OCI-LY3 (cell line): ENCODE measurements around the gene COPA.

Experiments
- H2AFZ ChIP-seq: fragments of 200-600, 300-600 bp; shearing (Covaris generic); 2 replicates; pipeline ENCODE4 v1.6.0; 2014; ENCODE audit warnings: antibody characterized with exemption, low read depth, low read length
- H3K27ac ChIP-seq: fragments of 200-600, 300-600 bp; sonication (generic); 2 replicates; pipeline ENCODE4 v1.5.1; 2014; ENCODE audit warnings: mild to moderate bottlenecking, low read length, moderate library complexity, mixed read lengths
- H3K27me3 ChIP-seq: fragments of 200-600, 300-600 bp; sonication (generic); 2 replicates; pipeline ENCODE4 v1.6.1; 2014; ENCODE audit warnings: low read depth, low read length, mixed read lengths
- H3K36me3 ChIP-seq: fragments of 200-600, 300-600 bp; sonication (generic); replicated peaks from 2 replicates; pipeline ENCODE3; 2014; ENCODE audit warnings: low read depth, low read length, mixed read lengths
- H3K4me1 ChIP-seq: fragments of 300-600, 200-600 bp; sonication (generic); 2 replicates; pipeline ENCODE4 v1.6.1; 2014; ENCODE audit warnings: low read length, mixed read lengths
- H3K4me2 ChIP-seq: fragments of 200-600, 300-600 bp; sonication (generic); 2 replicates; pipeline ENCODE4 v1.6.1; 2014; ENCODE audit warnings: low read length, mixed read lengths
- H3K4me3 ChIP-seq: fragments of 300-600, 200-600 bp; sonication (generic); 2 replicates; pipeline ENCODE4 v1.5.1; 2014; ENCODE audit warnings: antibody characterized with exemption, mild to moderate bottlenecking, low read length, moderate library complexity
- H3K79me2 ChIP-seq: fragments of 300-600, 200-600 bp; shearing (Covaris generic); 2 replicates; pipeline ENCODE4 v1.6.1; 2014; ENCODE audit warnings: mild to moderate bottlenecking, low read length, mixed read lengths
- H3K9ac ChIP-seq: fragments of 300-600, 200-600 bp; shearing (Covaris generic); 2 replicates; pipeline ENCODE4 v1.6.0; 2014; ENCODE audit warnings: mild to moderate bottlenecking, low read length, moderate library complexity
- H3K9me3 ChIP-seq: fragments of 200-600, 300-600 bp; shearing (Covaris generic); 2 replicates; pipeline ENCODE4 v1.6.1; 2014; ENCODE audit warnings: low read length, mixed read lengths; ENCODE audit not compliant: insufficient read depth
- H4K20me1 ChIP-seq: fragments of 200-600, 300-600 bp; sonication (generic); 2 replicates; pipeline ENCODE4 v1.6.1; 2016; ENCODE audit warnings: low read length, mixed read lengths; ENCODE audit not compliant: insufficient read depth
- CTCF ChIP-seq: fragments of 200-600, 300-600 bp; sonication (generic); IDR thresholded peaks from 2 replicates; pipeline ENCODE4 v1.5.1; 2014; ENCODE audit warnings: antibody characterized with exemption, low read length, low read depth
- EZH2phosphoT487 ChIP-seq: fragments of 200-600 bp; shearing (Covaris generic); IDR thresholded peaks from 2 replicates; pipeline ENCODE4 v1.6.1; 2018; ENCODE audit warnings: antibody characterized with exemption, mixed run types, low read depth

Gene COPA

DNA sequence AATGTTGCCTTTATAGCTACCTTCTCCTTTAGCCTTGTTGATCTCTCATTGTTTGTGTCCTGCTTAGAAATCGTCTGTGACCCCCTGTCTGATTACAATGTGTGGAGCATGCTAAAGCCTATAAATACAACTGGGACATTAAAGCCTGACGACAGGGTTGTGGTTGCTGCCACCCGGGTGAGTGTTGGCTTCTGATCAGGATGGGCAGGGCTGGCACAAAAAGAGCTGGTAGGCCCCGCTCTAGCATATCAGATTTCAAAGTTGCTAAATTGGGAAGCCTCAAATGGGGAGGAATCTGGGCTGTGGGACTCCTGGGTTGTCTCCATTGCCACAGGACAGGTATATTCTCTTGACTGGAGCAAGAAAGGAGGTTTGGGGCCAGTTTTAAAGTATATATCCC is 8.6 kb upstream of the COPA start:
- Histone ChIP-seq H4K20me1 (no peaks in the 10 kb centered on the region), H3K79me2 (peaks cover 22% of the 10 kb centered on the region), H3K27me3 (no peaks in the 10 kb centered on the region), H3K36me3 (peaks cover 90% of the 10 kb centered on the region), H3K27ac (no peak overlapping the region), H2AFZ (no peak overlapping the region), H3K4me2 (no peak overlapping the region), H3K4me3 (no peak overlapping the region), H3K9ac (no peak overlapping the region), H3K4me1 (peaks cover 16% of the 10 kb centered on the region), H3K9me3 (no peaks in the 10 kb centered on the region)
- TF ChIP-seq CTCF (no peak), EZH2phosphoT487 (no peak)

DNA sequence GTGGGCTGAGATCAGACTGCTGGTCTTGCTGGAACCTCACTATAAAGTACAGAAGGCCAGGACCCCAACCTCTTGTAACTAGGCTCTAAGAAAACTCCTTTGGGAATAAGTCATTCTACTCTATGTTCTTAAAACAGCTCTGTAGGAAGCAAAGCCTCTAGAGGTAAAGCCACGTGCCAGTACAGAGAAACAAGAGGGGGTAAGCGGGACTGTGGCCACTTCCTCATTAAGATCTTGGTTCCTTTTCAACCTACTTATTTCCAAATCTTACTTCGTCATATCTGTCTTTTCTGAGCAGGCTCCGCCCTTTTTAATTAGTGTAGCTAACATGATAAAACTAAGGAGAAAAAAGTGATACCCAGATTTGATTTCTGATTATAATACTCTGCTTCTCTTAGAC is 3.9 kb upstream of the COPA start:
- H3K4me1 ChIP-seq: peaks cover 39% of the 10 kb centered on the region
- peak overlapping the region; percentile 69 for H3K9ac ChIP-seq
- H3K4me3 ChIP-seq: peak overlapping the region; percentile 72
- TF ChIP-seq EZH2phosphoT487 (no peak), CTCF (no peak)
- peaks cover 58% of the 10 kb centered on the region for H3K36me3 ChIP-seq
- peaks cover 3% of the 10 kb centered on the region for H4K20me1 ChIP-seq
- no peaks in the 10 kb centered on the region for H3K27me3 ChIP-seq
- H2AFZ ChIP-seq: no peak overlapping the region
- no peaks in the 10 kb centered on the region for H3K9me3 ChIP-seq
- peak overlapping the region; percentile 94 for H3K27ac ChIP-seq
- H3K4me2 ChIP-seq: peak overlapping the region; percentile 98
- H3K79me2 ChIP-seq: peaks cover 64% of the 10 kb centered on the region

DNA sequence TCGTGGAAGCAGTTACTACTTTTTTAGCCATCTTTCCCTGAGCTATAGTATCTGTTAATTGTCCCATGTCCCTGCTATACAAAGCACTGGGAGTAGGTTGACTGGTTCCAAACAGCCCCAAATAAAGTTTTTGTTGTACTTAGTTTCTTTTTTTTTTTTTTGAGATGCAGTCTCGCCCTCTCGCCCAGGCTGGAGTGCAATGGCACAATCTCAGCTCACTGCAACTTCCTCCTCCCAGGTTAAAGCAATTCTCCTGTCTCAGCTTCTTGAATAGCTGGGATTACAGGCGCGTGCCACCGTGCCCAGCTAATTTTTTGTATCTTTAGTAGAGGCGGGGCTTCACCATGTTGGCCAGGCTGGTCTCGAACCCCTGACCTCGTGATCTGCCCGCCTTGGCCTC is 3.4 kb upstream of the COPA start:
- peak overlapping the region; percentile 58 for H3K4me3 ChIP-seq
- H3K9me3 ChIP-seq: no peaks in the 10 kb centered on the region
- H3K36me3 ChIP-seq: peaks cover 53% of the 10 kb centered on the region
- peaks cover 43% of the 10 kb centered on the region for H3K4me1 ChIP-seq
- peak overlapping the region; percentile 98 for H3K4me2 ChIP-seq
- no peaks in the 10 kb centered on the region for H3K27me3 ChIP-seq
- H4K20me1 ChIP-seq: peaks cover 8% of the 10 kb centered on the region
- H3K79me2 ChIP-seq: peaks cover 69% of the 10 kb centered on the region
- no peak overlapping the region for H2AFZ ChIP-seq
- H3K9ac ChIP-seq: peak overlapping the region; percentile 69
- TF ChIP-seq CTCF (no peak), EZH2phosphoT487 (no peak)
- H3K27ac ChIP-seq: peak overlapping the region; percentile 94

- H3K79me2 ChIP-seq: peaks cover 84% of the 10 kb centered on the region
- no peak overlapping the region for H3K27ac ChIP-seq
- H3K4me2 ChIP-seq: no peak overlapping the region
- peaks cover 54% of the 10 kb centered on the region for H3K4me1 ChIP-seq
- peaks cover 48% of the 10 kb centered on the region for H3K36me3 ChIP-seq
- no peak overlapping the region for H2AFZ ChIP-seq
- no peaks in the 10 kb centered on the region for H3K27me3 ChIP-seq
- no peak overlapping the region for H3K9ac ChIP-seq
- peaks cover 22% of the 10 kb centered on the region for H4K20me1 ChIP-seq
- H3K4me3 ChIP-seq: no peak overlapping the region
- H3K9me3 ChIP-seq: no peaks in the 10 kb centered on the region
- TF ChIP-seq CTCF (no peak), EZH2phosphoT487 (no peak)
Observed at GRCh38 chr1:160344936-160345335, 1.9 kb upstream of the COPA start.
